Measurements from ENCODE around the gene SIN3A. TPM values are rescaled to one million over a fixed set of nuclear protein-coding genes. Genes with fewer than 3 reads are reported as not detected.
"Not testable (repeated sequence)": the region's sequence is repeated elsewhere in the genome, so short reads cannot be mapped to it uniquely, and the experiment has no call there.

Gene SIN3A
- 100 to 1,000 TPM; 113 to 119 TPM for total RNA-seq

GRCh38 chr15:75451674-75452363, at the start of gene SIN3A:
TSS of gene SIN3A (minus strand) at chr15:75451690. CDS start at chr15:75430375, 21,315 bp downstream.
- POLR2A ChIA-PET: interaction anchor here (0.5 to 7.5 kb wide), 26 partner anchors 9 to 1431 kb away, joined by 3 to 168 read pairs (median 4); partner anchors contain the start of genes ARID3B, COMMD4, IMP3 and MAN2C1
- Mint-ChIP-seq H3K27ac (peak within 1 kb of the TSS; percentile 99), H3K36me3 (peaks cover 3% of the 10 kb centered on the region), H3K4me1 (peaks cover 26% of the 10 kb centered on the region), H3K4me3 (peak within 1 kb of the TSS; percentile 95), H3K9me3 (no peaks in the 10 kb centered on the region), H3K27me3 (no peaks in the 10 kb centered on the region)
- ATAC-seq (ENCODE audit: low read depth) (peak; percentile 56), DNase-seq (peak; percentile 91)

DNA sequence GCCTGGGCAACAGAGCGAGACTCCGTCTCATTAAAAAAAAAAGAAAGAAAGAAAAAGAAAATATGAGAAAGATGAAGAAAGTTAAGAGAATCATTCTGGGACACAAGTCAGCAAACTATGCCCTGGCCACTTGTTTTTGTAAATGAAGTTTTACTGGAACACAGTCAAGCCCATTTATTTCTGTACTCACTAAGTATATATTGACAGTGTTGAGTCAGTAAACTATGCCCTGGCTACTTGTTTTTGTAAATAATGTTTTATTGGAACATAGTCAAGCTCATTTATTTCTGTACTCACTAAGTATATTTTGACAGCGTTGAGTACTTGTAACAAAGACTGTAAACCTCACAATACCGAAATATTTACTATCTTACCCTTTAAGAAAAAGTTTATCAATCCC, 42.2 kb upstream of the SIN3A start:
- Mint-ChIP-seq H3K4me1 (no peaks in the 10 kb centered on the region), H3K27me3 (no peaks in the 10 kb centered on the region), H3K4me3 (no peak overlapping the region), H3K36me3 (peaks cover 20% of the 10 kb centered on the region), H3K9me3 (no peaks in the 10 kb centered on the region), H3K27ac (no peak overlapping the region)
- DNase-seq: no peak
- POLR2A ChIA-PET: no interaction called here
- no peak for ATAC-seq (ENCODE audit: low read depth)

DNA sequence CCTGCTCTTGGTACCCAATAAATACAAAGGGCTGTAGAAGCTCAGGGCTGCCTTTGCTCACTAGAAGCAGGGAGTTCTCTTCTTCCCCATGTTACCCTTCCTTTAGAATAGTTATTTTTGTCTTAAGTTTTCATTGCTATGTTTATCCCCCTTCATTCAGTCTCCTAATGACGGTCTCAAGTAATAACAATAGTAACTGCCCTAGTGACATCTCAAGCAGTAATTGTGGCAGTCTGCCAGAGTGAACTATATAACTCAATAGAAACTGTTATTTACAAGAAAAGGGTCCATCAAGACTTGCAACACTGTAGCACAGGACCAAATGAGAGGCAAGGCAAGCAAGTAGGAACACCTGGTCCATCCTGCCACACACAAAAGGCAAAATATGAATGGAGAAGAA, 32.5 kb upstream of the SIN3A start:
- Mint-ChIP-seq H3K36me3 (peaks cover 29% of the 10 kb centered on the region), H3K27ac (no peak overlapping the region), H3K9me3 (peaks cover 1% of the 10 kb centered on the region), H3K4me3 (no peak overlapping the region), H3K27me3 (no peaks in the 10 kb centered on the region), H3K4me1 (peaks cover 5% of the 10 kb centered on the region)
- ATAC-seq (ENCODE audit: low read depth) (no peak), DNase-seq (no peak)
- POLR2A ChIA-PET: no interaction called here

- H3K4me3 Mint-ChIP-seq, H3K4me1 Mint-ChIP-seq, H3K27ac Mint-ChIP-seq: not testable (repeated sequence)
Measured at GRCh38 chr15:75483556-75483955, 32.1 kb upstream of the SIN3A start.

DNA sequence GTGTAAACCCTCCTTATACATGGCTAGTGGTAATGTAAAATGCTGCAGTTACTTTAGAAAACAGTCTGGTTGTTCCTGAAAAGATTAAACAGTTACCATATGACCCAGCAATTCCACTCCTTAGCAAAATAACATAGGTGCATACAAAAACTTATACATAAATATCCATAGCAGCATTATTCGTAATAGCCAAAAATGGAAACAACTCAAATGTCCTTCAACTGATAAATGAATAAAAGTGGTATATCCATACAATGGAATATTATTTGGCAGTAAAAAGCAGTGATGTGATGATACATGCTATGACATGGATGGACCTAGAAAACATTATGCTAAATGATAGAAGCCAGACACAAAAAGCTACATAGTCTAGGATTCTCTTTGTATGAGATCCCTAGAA, 31.6 kb upstream of the SIN3A start:
- no peaks in the 10 kb centered on the region for H3K27me3 Mint-ChIP-seq
- DNase-seq (no peak), ATAC-seq (ENCODE audit: low read depth) (no peak)
- no peak overlapping the region for H3K4me3 Mint-ChIP-seq
- H3K27ac Mint-ChIP-seq: peak overlapping the region; percentile 22
- POLR2A ChIA-PET: no interaction called here
- peaks cover 32% of the 10 kb centered on the region for H3K36me3 Mint-ChIP-seq
- H3K9me3 Mint-ChIP-seq: peaks cover 1% of the 10 kb centered on the region
- peaks cover 5% of the 10 kb centered on the region for H3K4me1 Mint-ChIP-seq

More at GRCh38 chr15:75483556-75483955, 32.1 kb upstream of the SIN3A start:
- H3K9me3 Mint-ChIP-seq; POLR2A ChIA-PET; DNase-seq; H3K27me3 Mint-ChIP-seq; ATAC-seq (ENCODE audit: low read depth): not testable (repeated sequence)
- peaks cover 30% of the 10 kb centered on the region for H3K36me3 Mint-ChIP-seq

DNA sequence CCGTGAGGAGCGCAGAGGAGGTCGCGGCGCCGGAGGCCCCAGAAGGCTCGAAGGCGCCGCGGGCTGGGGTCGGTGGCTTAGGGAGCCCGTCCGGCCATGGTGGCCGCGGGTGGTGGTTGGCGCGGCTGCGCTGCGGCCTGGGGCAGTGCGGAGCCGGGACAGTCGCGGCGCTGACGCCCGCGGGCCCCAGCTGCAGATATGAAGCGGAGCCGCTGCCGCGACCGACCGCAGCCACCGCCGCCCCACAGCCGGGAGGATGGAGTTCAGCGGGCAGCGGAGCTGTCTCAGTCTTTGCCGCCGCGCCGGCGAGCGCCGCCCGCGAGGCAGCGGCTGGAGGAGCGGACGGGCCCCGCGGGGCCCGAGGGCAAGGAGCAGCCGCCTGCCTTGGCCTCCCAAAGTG, 29.0 kb upstream of the SIN3A start:
- DNase-seq; H3K27ac Mint-ChIP-seq; H3K4me1 Mint-ChIP-seq; H3K4me3 Mint-ChIP-seq; H3K9me3 Mint-ChIP-seq; POLR2A ChIA-PET; ATAC-seq (ENCODE audit: low read depth); H3K27me3 Mint-ChIP-seq: not testable (repeated sequence)
- peaks cover 25% of the 10 kb centered on the region for H3K36me3 Mint-ChIP-seq

DNA sequence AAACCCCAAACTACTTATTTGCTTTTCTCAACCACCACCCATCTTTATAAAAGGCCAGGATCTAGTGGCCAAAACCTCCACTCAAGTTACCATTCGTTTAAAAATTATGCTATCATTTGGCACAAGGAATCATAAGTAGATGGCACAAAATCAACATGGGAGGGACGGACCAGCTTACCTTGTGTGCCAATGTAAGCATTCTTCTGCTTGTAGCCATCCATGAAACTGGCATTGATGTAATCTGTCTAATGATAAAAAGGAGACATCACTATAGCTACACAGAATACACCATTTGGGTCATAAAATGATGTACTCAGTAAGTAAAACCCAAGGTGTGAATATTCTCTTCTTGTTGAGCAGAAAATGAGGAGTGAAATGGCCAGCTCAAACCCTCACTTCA, 28.2 kb upstream of the SIN3A start:
- ATAC-seq (ENCODE audit: low read depth) (no peak), DNase-seq (no peak)
- POLR2A ChIA-PET: no interaction called here
- peaks cover 21% of the 10 kb centered on the region for H3K36me3 Mint-ChIP-seq
- peaks cover 1% of the 10 kb centered on the region for H3K9me3 Mint-ChIP-seq
- no peak overlapping the region for H3K4me3 Mint-ChIP-seq
- H3K27me3 Mint-ChIP-seq: no peaks in the 10 kb centered on the region
- H3K27ac Mint-ChIP-seq: no peak overlapping the region
- peaks cover 5% of the 10 kb centered on the region for H3K4me1 Mint-ChIP-seq

DNA sequence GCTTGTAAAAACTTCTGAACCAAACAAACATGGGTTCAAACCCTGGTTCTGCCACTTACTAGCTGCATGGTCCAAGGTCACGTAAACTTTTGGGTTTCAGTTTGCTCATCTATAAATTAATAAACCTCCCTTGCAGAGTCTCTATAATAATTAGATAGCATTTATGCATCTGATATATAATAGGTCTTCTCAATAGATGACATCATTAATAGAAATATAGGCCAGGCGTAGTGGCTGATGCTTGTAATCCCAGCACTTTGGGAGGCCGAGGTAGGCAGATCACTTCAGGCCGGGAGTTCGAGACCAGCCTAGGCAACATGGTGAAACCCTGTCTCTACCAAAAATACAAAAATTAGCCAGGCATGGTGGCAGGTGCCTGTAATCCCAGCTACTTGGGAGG, 25.6 kb upstream of the SIN3A start:
- POLR2A ChIA-PET; ATAC-seq (ENCODE audit: low read depth); H3K4me1 Mint-ChIP-seq; H3K27me3 Mint-ChIP-seq; H3K27ac Mint-ChIP-seq; H3K4me3 Mint-ChIP-seq; DNase-seq; H3K9me3 Mint-ChIP-seq: not testable (repeated sequence)
- peaks cover 21% of the 10 kb centered on the region for H3K36me3 Mint-ChIP-seq

DNA sequence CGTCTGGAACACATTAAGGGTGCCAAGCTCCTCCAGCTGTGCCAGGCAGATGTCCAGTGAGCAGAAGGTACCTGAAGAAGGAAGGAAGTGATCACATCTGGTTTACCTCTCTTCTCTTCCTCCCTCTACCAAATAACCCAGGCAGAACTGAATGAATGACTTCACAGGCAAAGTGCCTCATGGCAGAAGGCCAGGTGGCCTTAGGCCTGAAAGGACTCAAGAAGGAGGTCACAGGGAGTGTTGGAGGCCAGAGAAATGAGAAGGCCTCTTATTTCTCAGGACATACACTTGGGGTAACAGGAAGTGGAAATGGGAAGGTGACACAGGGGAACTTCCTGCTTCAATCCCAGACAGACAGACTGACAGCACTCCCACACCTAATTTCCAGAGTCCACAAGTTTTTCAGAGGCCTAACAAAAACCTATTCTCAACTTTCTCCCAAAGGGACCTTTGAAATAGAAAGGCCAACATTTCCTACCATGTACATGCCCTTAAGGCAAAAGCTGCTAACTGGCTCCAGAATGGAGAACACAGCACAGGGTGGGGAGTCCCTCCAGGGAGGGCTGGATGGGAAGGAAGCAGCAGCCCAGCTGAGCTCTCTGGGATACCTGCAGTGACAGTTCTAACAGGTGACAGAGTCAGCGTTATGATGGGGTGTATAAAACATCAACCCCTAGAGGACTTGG, 17.6 kb upstream of the SIN3A start:
- H3K4me1 Mint-ChIP-seq: peaks cover 17% of the 10 kb centered on the region
- no peak overlapping the region for H3K4me3 Mint-ChIP-seq
- peak overlapping the region; percentile 50 for H3K27ac Mint-ChIP-seq
- POLR2A ChIA-PET: interaction anchor here (1.6 to 2.1 kb wide), 2 partner anchors 14 to 101 kb away, joined by 4 to 9 read pairs; partner anchors contain the start of gene MAN2C1
- H3K27me3 Mint-ChIP-seq: no peaks in the 10 kb centered on the region
- peaks cover 34% of the 10 kb centered on the region for H3K36me3 Mint-ChIP-seq
- no peaks in the 10 kb centered on the region for H3K9me3 Mint-ChIP-seq
- no peak for DNase-seq
- ATAC-seq (ENCODE audit: low read depth): no peak

- Mint-ChIP-seq H3K4me3 (no peak overlapping the region), H3K27me3 (no peaks in the 10 kb centered on the region), H3K4me1 (peaks cover 13% of the 10 kb centered on the region), H3K27ac (no peak overlapping the region), H3K9me3 (no peaks in the 10 kb centered on the region), H3K36me3 (peaks cover 9% of the 10 kb centered on the region)
- DNase-seq (no peak), ATAC-seq (ENCODE audit: low read depth) (no peak)
- POLR2A ChIA-PET: interaction anchor here (1.0 kb wide), 1 partner anchor 9 kb away, joined by 4 read pairs; the partner anchor contains the start of gene SIN3A
Measured at GRCh38 chr15:75460646-75461045, 9.2 kb upstream of the SIN3A start.

- Mint-ChIP-seq H3K27ac (no peak overlapping the region), H3K27me3 (no peaks in the 10 kb centered on the region), H3K4me3 (no peak overlapping the region), H3K4me1 (peaks cover 10% of the 10 kb centered on the region), H3K9me3 (no peaks in the 10 kb centered on the region), H3K36me3 (peaks cover 5% of the 10 kb centered on the region)
- ATAC-seq (ENCODE audit: low read depth) (no peak), DNase-seq (no peak)
- POLR2A ChIA-PET: interaction anchor here (1.0 kb wide), 1 partner anchor 188 kb away, joined by 3 read pairs; the partner anchor contains the start of gene SNX33
Measured at GRCh38 chr15:75459581-75459980, 8.1 kb upstream of the SIN3A start.

GRCh38 chr15:75456710-75457109, 5.2 kb upstream of the SIN3A start:
- DNase-seq: no peak
- H3K27ac Mint-ChIP-seq: peak overlapping the region; percentile 94
- H3K4me1 Mint-ChIP-seq: peaks cover 12% of the 10 kb centered on the region
- H3K4me3 Mint-ChIP-seq: peak overlapping the region; percentile 80
- POLR2A ChIA-PET: interaction anchor here (3.1 to 7.5 kb wide), 5 partner anchors 11 to 190 kb away, joined by 28 to 168 read pairs (median 30); partner anchors contain the start of genes IMP3, SNUPN and SNX33
- no peaks in the 10 kb centered on the region for H3K9me3 Mint-ChIP-seq
- no peak for ATAC-seq (ENCODE audit: low read depth)
- H3K27me3 Mint-ChIP-seq: no peaks in the 10 kb centered on the region
- H3K36me3 Mint-ChIP-seq: peaks cover 2% of the 10 kb centered on the region

GRCh38 chr15:75455982-75456531, 4.6 kb upstream of the SIN3A start:
- no peaks in the 10 kb centered on the region for H3K27me3 Mint-ChIP-seq
- H3K36me3 Mint-ChIP-seq: peaks cover 2% of the 10 kb centered on the region
- ATAC-seq (ENCODE audit: low read depth) (no peak), DNase-seq (no peak)
- peak overlapping the region; percentile 80 for H3K4me3 Mint-ChIP-seq
- H3K9me3 Mint-ChIP-seq: no peaks in the 10 kb centered on the region
- POLR2A ChIA-PET: interaction anchor here (0.9 to 7.5 kb wide), 16 partner anchors 10 to 387 kb away, joined by 4 to 168 read pairs (median 8); partner anchors contain the start of genes IMP3, MAN2C1, PTPN9 and SNUPN
- peaks cover 12% of the 10 kb centered on the region for H3K4me1 Mint-ChIP-seq
- peak overlapping the region; percentile 94 for H3K27ac Mint-ChIP-seq
